ENCODE data around the gene LZTR1.

- TF ChIP-seq CTCF (IDR thresholded peaks at IDR 0.05; ENCODE audit: borderline replicate concordance, extremely low read depth, low read length, poor library complexity, severe bottlenecking) (no peak), EZH2 (IDR thresholded peaks at IDR 0.05; ENCODE audit: borderline replicate concordance, low read depth, low read length, severe bottlenecking) (no peak)
Observed at GRCh38 chr22:21030621-21031544, 48.8 kb downstream of the LZTR1 start.

Data from DND-41 (cell line).